Ovary (tissue), 3 donors: ENCODE results near the gene CSNK2B.

Experiments used
- POLR2A ChIP-seq: fragments of 450-650 bp; IDR thresholded peaks from one replicate; pipeline ENCODE4 v1.6.1; 2017; ENCODE audit warnings: antibody characterized with exemption, mild to moderate bottlenecking, moderate library complexity
- TF ChIP-seq, protein P1 (sequence below), 3 donors: fragments of 450-650 bp in 2 of 3; fragments of 200-600 bp in 1 of 3; IDR thresholded peaks; one replicate each; pipeline versions ENCODE4 v1.5.1 to v1.8.0; 2016 to 2022; ENCODE audit warnings: antibody characterized with exemption in 3 of 3, mild to moderate bottlenecking in 1 of 3
- donor health status: DM: no; HTN: no; CAD: no.

DNA sequence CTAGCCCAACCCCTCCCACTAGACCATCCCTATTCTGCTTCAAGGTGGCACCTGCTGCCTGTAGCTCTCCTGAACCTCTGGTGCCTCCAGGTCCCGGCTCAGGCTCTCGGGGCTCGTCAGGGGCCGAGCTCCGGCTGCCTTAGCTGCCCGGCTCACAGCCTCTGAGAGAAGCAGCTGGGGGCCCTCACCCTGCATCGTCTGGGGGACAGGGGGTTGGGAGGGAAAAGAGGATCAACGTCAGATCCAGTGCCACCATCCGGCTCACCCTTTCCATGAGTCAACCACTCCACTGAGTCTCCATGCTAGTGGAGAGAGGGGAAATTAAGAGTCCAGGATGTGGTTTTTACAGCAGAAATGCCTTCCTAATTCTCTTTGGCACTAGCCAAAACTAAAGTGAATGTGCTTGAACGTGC is 26.4 kb upstream of the CSNK2B start:
- TF ChIP-seq, protein P1, sequence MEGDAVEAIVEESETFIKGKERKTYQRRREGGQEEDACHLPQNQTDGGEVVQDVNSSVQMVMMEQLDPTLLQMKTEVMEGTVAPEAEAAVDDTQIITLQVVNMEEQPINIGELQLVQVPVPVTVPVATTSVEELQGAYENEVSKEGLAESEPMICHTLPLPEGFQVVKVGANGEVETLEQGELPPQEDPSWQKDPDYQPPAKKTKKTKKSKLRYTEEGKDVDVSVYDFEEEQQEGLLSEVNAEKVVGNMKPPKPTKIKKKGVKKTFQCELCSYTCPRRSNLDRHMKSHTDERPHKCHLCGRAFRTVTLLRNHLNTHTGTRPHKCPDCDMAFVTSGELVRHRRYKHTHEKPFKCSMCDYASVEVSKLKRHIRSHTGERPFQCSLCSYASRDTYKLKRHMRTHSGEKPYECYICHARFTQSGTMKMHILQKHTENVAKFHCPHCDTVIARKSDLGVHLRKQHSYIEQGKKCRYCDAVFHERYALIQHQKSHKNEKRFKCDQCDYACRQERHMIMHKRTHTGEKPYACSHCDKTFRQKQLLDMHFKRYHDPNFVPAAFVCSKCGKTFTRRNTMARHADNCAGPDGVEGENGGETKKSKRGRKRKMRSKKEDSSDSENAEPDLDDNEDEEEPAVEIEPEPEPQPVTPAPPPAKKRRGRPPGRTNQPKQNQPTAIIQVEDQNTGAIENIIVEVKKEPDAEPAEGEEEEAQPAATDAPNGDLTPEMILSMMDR (IDR thresholded peaks at IDR 0.05) = no peak
- TF ChIP-seq POLR2A = no peak
